ENCODE results near the gene CDC73. TPM values are rescaled to one million over a fixed set of nuclear protein-coding genes. Genes with fewer than 3 reads are reported as not detected.
"Not testable (repeated sequence)": the region's sequence is repeated elsewhere in the genome, so short reads cannot be mapped to it uniquely, and the experiment has no call there.

Gene CDC73
- total RNA-seq, 1 donor from 2014 or later, result 25.6 TPM

DNA sequence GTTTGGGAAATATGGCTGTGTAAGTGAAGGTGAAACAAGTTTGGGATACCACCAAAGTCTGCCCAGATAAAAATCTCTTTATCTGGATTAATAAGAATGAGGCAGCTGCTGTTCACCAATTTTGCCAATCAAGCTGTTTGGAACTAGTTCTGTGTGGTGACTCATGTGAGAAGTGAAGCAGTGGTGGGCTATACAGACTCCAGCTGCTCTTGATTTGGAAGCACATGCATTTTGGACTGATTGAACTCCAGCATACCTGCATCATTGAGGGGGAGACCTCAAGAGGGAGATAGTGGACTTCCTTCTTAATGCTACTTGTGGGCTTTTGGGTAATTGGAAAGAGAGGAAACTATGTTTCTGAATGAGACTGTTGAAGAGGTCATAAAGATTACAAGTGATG is 163.8 kb downstream of the CDC73 start:
- H3K9ac ChIP-seq (ENCODE audit: low read depth in 1 of 3, low read length in 3 of 3), result no peak overlapping the region
- no peaks in the 10 kb centered on the region for H3K36me3 ChIP-seq (ENCODE audit: control insufficient read depth in 3 of 3, insufficient read depth in 3 of 3, low read length in 3 of 3)
- H3K27me3 ChIP-seq (ENCODE audit: control insufficient read depth in 3 of 3, insufficient read depth in 3 of 3, low read length in 3 of 3), result no peaks in the 10 kb centered on the region
- H3K27ac ChIP-seq (ENCODE audit: low read depth, low read length), result no peak overlapping the region
- H3K9me3 ChIP-seq (ENCODE audit: control insufficient read depth in 3 of 3, low read length in 3 of 3), result no peaks in the 10 kb centered on the region
- H3K4me1 ChIP-seq (ENCODE audit: control insufficient read depth in 3 of 3, insufficient read depth in 3 of 3, low read length in 3 of 3), result no peaks in the 10 kb centered on the region
- no peak overlapping the region for H3K4me3 ChIP-seq (ENCODE audit: low read length in 3 of 3)

DNA sequence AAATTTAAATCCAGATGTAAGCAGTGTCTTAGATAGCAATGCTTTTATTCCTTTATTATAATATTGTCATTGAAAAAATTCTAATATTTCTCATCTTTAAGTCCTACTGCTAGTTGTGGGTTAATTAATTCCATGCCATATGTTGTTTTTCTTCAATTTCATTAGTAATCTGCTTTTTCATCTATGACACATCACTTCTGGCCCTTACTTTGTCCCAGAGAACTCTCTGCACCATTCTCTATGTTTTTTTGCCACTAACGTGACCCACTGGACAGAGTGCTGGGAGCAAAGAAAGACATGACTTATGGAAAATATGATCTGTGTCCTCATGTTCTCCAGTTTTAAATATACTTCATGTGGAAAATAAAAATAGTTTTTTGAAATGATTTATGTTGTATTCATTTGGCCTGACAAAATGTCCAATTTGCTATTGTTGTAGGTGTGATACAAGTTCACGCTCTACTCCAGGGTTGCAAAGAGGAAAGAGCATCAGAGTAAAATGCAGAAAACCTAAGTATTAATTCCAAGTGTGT is 166.8 kb downstream of the CDC73 start:
- not testable (repeated sequence) for H3K27me3 ChIP-seq (ENCODE audit: control insufficient read depth in 3 of 3, insufficient read depth in 3 of 3, low read length in 3 of 3); H3K4me1 ChIP-seq (ENCODE audit: control insufficient read depth in 3 of 3, insufficient read depth in 3 of 3, low read length in 3 of 3); H3K27ac ChIP-seq (ENCODE audit: low read depth, low read length); H3K9me3 ChIP-seq (ENCODE audit: control insufficient read depth in 3 of 3, low read length in 3 of 3); H3K4me3 ChIP-seq (ENCODE audit: low read length in 3 of 3); H3K36me3 ChIP-seq (ENCODE audit: control insufficient read depth in 3 of 3, insufficient read depth in 3 of 3, low read length in 3 of 3); H3K9ac ChIP-seq (ENCODE audit: low read depth in 1 of 3, low read length in 3 of 3)

DNA sequence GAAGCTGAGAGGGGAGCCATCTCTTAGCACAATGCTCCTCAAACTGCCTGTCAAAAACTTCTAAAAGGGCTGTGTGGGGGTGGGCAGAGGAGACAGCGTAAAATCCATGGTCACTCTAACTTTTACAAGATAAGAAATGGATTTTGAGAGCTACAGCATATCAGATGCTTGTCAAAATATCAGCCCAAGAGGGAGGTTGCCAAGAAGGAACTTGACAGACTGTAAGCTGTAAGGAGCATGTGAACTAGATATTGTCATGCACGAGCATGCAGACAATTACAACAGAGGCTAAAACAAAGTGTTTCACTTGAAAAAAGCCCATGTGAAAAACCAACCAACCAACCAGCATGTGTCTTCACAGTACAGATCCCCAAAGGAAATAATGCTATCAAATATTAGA is 171.9 kb downstream of the CDC73 start:
- Histone ChIP-seq H3K36me3 (ENCODE audit: control insufficient read depth in 3 of 3, insufficient read depth in 3 of 3, low read length in 3 of 3) (no peaks in the 10 kb centered on the region), H3K27ac (ENCODE audit: low read depth, low read length) (no peak overlapping the region), H3K4me1 (ENCODE audit: control insufficient read depth in 3 of 3, insufficient read depth in 3 of 3, low read length in 3 of 3) (no peaks in the 10 kb centered on the region), H3K4me3 (ENCODE audit: low read length in 3 of 3) (no peak overlapping the region), H3K9me3 (ENCODE audit: control insufficient read depth in 3 of 3, low read length in 3 of 3) (peaks cover 0 to 4% (median 0%) of the 10 kb centered on the region in 3 donors), H3K27me3 (ENCODE audit: control insufficient read depth in 3 of 3, insufficient read depth in 3 of 3, low read length in 3 of 3) (no peaks in the 10 kb centered on the region), H3K9ac (ENCODE audit: low read depth in 1 of 3, low read length in 3 of 3) (no peak overlapping the region)

DNA sequence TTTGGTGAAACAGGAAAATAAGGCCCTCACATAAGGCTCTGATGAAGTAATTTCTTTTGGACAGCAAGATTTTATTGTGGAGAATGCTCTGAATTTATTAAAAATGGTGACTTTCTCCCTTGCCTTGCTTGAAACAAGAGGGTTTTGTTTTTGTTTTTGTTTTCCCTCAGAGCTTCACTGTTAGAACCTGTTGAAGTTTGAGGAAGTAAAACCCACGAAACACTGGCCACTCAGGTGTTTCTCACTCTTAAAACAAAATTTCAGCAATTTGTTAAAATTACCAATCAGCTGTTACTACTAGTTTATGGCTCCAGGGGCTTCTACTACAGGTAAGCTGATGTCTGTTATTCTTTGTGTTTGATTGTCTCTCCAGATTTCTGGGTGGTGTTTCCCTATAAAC is 177.2 kb downstream of the CDC73 start:
- no peak overlapping the region for H3K9ac ChIP-seq (ENCODE audit: low read depth in 1 of 3, low read length in 3 of 3)
- H3K27ac ChIP-seq (ENCODE audit: low read depth, low read length), result no peak overlapping the region
- H3K27me3 ChIP-seq (ENCODE audit: control insufficient read depth in 3 of 3, insufficient read depth in 3 of 3, low read length in 3 of 3), result no peaks in the 10 kb centered on the region
- H3K4me1 ChIP-seq (ENCODE audit: control insufficient read depth in 3 of 3, insufficient read depth in 3 of 3, low read length in 3 of 3), result no peaks in the 10 kb centered on the region
- no peaks in the 10 kb centered on the region for H3K36me3 ChIP-seq (ENCODE audit: control insufficient read depth in 3 of 3, insufficient read depth in 3 of 3, low read length in 3 of 3)
- H3K9me3 ChIP-seq (ENCODE audit: control insufficient read depth in 3 of 3, low read length in 3 of 3), result peaks cover 0 to 4% (median 0%) of the 10 kb centered on the region in 3 donors
- no peak overlapping the region for H3K4me3 ChIP-seq (ENCODE audit: low read length in 3 of 3)

DNA sequence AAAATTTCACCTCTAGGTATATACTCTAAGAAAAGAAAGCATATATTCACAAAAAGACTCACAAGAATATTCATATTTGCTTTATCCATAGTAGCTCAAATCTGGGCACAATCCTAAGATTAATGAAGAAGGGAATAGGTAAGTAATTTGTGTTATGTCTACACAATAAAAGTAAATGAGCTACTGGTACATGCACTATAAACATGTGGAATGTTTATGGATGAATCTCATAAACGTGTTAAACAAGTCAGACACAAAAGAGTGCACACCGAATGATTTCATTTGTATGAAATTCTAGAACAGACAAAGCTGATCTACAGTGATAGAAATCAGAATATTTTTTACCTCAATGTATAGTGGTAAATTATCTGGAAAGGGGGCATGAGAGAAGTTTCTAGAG is 179.9 kb downstream of the CDC73 start:
- Histone ChIP-seq H3K27ac (ENCODE audit: low read depth, low read length) (no peak overlapping the region), H3K27me3 (ENCODE audit: control insufficient read depth in 3 of 3, insufficient read depth in 3 of 3, low read length in 3 of 3) (no peaks in the 10 kb centered on the region), H3K4me3 (ENCODE audit: low read length in 3 of 3) (no peak overlapping the region), H3K36me3 (ENCODE audit: control insufficient read depth in 3 of 3, insufficient read depth in 3 of 3, low read length in 3 of 3) (no peaks in the 10 kb centered on the region), H3K4me1 (ENCODE audit: control insufficient read depth in 3 of 3, insufficient read depth in 3 of 3, low read length in 3 of 3) (no peaks in the 10 kb centered on the region), H3K9me3 (ENCODE audit: control insufficient read depth in 3 of 3, low read length in 3 of 3) (no peaks in the 10 kb centered on the region), H3K9ac (ENCODE audit: low read depth in 1 of 3, low read length in 3 of 3) (no peak overlapping the region)

DNA sequence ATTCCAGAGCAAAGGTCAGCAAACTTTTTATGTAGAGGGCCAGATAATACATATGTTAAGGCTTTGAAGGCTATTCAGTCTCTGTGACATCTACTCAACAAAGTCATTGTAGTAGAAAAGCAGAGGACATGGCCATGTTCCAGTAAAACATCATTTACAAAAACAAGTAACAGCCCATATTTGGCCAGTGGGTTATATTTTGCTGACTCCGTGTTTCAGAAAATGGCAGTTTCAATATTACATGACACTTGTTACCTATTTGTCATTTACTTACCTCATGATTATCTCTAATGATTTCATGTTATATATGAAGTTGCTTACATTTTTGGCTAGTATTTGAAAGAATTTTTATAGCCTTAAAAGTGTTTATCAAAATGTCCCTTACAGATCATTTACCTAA is 182.0 kb downstream of the CDC73 start:
- Histone ChIP-seq H3K9me3 (ENCODE audit: control insufficient read depth in 3 of 3, low read length in 3 of 3) (no peaks in the 10 kb centered on the region), H3K9ac (ENCODE audit: low read depth in 1 of 3, low read length in 3 of 3) (no peak overlapping the region), H3K27me3 (ENCODE audit: control insufficient read depth in 3 of 3, insufficient read depth in 3 of 3, low read length in 3 of 3) (no peaks in the 10 kb centered on the region), H3K36me3 (ENCODE audit: control insufficient read depth in 3 of 3, insufficient read depth in 3 of 3, low read length in 3 of 3) (no peaks in the 10 kb centered on the region), H3K4me3 (ENCODE audit: low read length in 3 of 3) (no peak overlapping the region), H3K4me1 (ENCODE audit: control insufficient read depth in 3 of 3, insufficient read depth in 3 of 3, low read length in 3 of 3) (no peaks in the 10 kb centered on the region), H3K27ac (ENCODE audit: low read depth, low read length) (no peak overlapping the region)

Small RNAs within 50 kb of the gene (small RNA-seq; reads per million reads assigned to genes)
- gene MIR1278, result 0.21 reads per million

Other genes with a start within 250 kb of the CDC73 start
- gene UCHL5, start 62.7 kb upstream of the CDC73 start, total RNA-seq, result 20.4 TPM
- 78.8 TPM for gene RO60, start 62.4 kb upstream of the CDC73 start, total RNA-seq
- gene GLRX2, start 16.6 kb upstream of the CDC73 start, total RNA-seq, result 4.7 TPM
- 6.8 TPM for gene B3GALT2, start 64.6 kb downstream of the CDC73 start, total RNA-seq

Measured in skeletal muscle tissue (tissue), 5 donors.